ENCODE data around the gene MAP3K21. TPM values are rescaled to one million over a fixed set of nuclear protein-coding genes. Genes with fewer than 3 reads are reported as not detected.

The MAP3K21 gene
- total and polyA plus RNA-seq, 2 of the 8 experiments (the other 6 are each of a cell fraction or from before 2014, with no cell fraction given), result 21.2 to 21.8 TPM

DNA sequence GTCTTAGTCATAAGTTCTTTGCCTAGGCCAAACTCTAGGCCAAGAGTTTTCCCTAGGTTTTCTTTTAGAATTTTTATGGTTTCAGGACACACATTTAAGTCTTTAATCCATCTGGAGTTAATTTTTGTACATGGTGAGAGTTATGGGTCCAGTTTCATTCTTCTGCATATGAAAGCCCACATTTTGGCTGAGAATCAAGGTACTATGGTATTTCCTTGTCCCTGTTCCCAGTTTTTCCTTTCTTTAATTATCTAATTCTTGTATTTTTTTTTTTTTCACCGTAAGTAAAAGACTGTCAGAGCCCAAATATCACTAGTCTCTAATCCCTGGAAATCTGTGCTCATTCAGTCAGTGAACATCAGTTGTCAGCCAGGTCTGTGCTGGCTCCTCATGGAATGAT, 105.4 kb downstream of the MAP3K21 start:
- H3K4me1 ChIP-seq (replicated peaks in 1 of 4; ENCODE audit: control insufficient read depth in 3 of 4, insufficient read depth in 4 of 4, low read length in 3 of 4), result no peaks in the 10 kb centered on the region
- H2BK15ac ChIP-seq (ENCODE audit: low read length), result no peak overlapping the region
- FAIRE-seq (no peak), DNase-seq (ENCODE audit: low read depth in 1 of 2, low spot score in 2 of 2) (no peak)
- no peak overlapping the region for H3K4me3 ChIP-seq (ENCODE audit: extremely low read depth in 1 of 4, insufficient read depth in 2 of 4, low read depth in 3 of 4, low read length in 4 of 4)
- H4K91ac ChIP-seq (replicated peaks; ENCODE audit: insufficient read length, low read length), result no peak overlapping the region
- no peak overlapping the region for H2AK5ac ChIP-seq (ENCODE audit: low read depth, low read length)
- H4K20me1 ChIP-seq (replicated peaks in 1 of 2; ENCODE audit: control insufficient read depth in 1 of 2, insufficient read depth in 2 of 2, low read length in 2 of 2), result no peaks in the 10 kb centered on the region
- no peaks in the 10 kb centered on the region for H3K79me1 ChIP-seq (ENCODE audit: low read depth, low read length)
- H3K4ac ChIP-seq (replicated peaks; ENCODE audit: insufficient read length, low read depth, low read length), result no peak overlapping the region
- no peak overlapping the region for H2BK20ac ChIP-seq (ENCODE audit: low read length)
- H3K18ac ChIP-seq (ENCODE audit: extremely low read depth, low read length), result no peak overlapping the region
- no peaks in the 10 kb centered on the region for H3K23me2 ChIP-seq (ENCODE audit: low read depth, low read length)
- no peak overlapping the region for H3K27ac ChIP-seq (ENCODE audit: low read depth, low read length)
- no peak overlapping the region for H3K4me2 ChIP-seq (ENCODE audit: insufficient read depth in 1 of 2, low read depth in 2 of 2, low read length in 2 of 2)
- no peaks in the 10 kb centered on the region for H3K9me3 ChIP-seq (ENCODE audit: insufficient read depth in 2 of 2, low read depth in 1 of 2, low read length in 1 of 2)
- H2BK12ac ChIP-seq (ENCODE audit: low read depth, low read length), result no peak overlapping the region
- ChIA-PET CTCF (ENCODE audit: partially characterized antibody) (no interaction called here), POLR2A (ENCODE audit: partially characterized antibody) (interaction anchor here (1.3 kb wide), 1 partner anchor 66 kb away, joined by 3 read pairs; no protein-coding TSS in a partner anchor)
- H3K9ac ChIP-seq (replicated peaks in 1 of 4; ENCODE audit: extremely low read depth in 1 of 4, low read depth in 3 of 4, low read length in 3 of 4), result no peak overlapping the region
- no peak overlapping the region for H2BK120ac ChIP-seq (replicated peaks; ENCODE audit: low read depth, low read length)
- 78% methylated on average over 1 of the region's 1 CpG; no CpG with 5 or more reads in 1 of the 2 experiments for WGBS, 2 experiments (ENCODE audit: extremely low coverage in 1 of 2, insufficient coverage in 1 of 2, insufficient read length in 1 of 2, insufficient replicate concordance in 2 of 2, low coverage in 1 of 2, low lambda C conversion rate in 2 of 2, missing lambda C conversion rate in 1 of 2)
- H3K56ac ChIP-seq (replicated peaks; ENCODE audit: insufficient read length, low read depth, low read length), result no peak overlapping the region
- H3K27me3 ChIP-seq (replicated peaks in 1 of 4; ENCODE audit: control insufficient read depth in 3 of 4, extremely low read depth in 1 of 4, insufficient read depth in 3 of 4, low read length in 3 of 4), result no peaks in the 10 kb centered on the region
- no peak overlapping the region for H3K14ac ChIP-seq (ENCODE audit: insufficient read length)
- no peak for TF ChIP-seq NRF1 (IDR thresholded peaks at IDR 0.05; ENCODE audit: low read depth, low read length)
- TF ChIP-seq, protein P1, sequence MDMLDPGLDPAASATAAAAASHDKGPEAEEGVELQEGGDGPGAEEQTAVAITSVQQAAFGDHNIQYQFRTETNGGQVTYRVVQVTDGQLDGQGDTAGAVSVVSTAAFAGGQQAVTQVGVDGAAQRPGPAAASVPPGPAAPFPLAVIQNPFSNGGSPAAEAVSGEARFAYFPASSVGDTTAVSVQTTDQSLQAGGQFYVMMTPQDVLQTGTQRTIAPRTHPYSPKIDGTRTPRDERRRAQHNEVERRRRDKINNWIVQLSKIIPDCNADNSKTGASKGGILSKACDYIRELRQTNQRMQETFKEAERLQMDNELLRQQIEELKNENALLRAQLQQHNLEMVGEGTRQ (IDR thresholded peaks at IDR 0.05; ENCODE audit: low read length), result no peak
- no peak for TF ChIP-seq BCL11A (IDR thresholded peaks at IDR 0.05; ENCODE audit: low read depth in 2 of 2, low read length in 2 of 2)
- TF ChIP-seq GABPA (IDR thresholded peaks at IDR 0.05; ENCODE audit: borderline replicate concordance, insufficient read depth, low read length), result no peak
- no peak for TF ChIP-seq MAFK (IDR thresholded peaks at IDR 0.05; ENCODE audit: low read depth, low read length)
- TF ChIP-seq, protein P2, sequence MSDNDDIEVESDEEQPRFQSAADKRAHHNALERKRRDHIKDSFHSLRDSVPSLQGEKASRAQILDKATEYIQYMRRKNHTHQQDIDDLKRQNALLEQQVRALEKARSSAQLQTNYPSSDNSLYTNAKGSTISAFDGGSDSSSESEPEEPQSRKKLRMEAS (IDR thresholded peaks at IDR 0.05), result no peak
- TF ChIP-seq TCF12 (IDR thresholded peaks at IDR 0.05; ENCODE audit: low read depth, low read length), result no peak
- no peak overlapping the region for H3K23ac ChIP-seq (ENCODE audit: insufficient read length)
- no peaks in the 10 kb centered on the region for H3K79me2 ChIP-seq (ENCODE audit: control insufficient read depth in 1 of 2, insufficient read depth in 2 of 2, low read length in 2 of 2)
- H4K5ac ChIP-seq (ENCODE audit: insufficient read length, low read depth, low read length), result no peak overlapping the region
- H2BK5ac ChIP-seq (ENCODE audit: low read depth, low read length), result no peak overlapping the region
- no peak overlapping the region for H4K8ac ChIP-seq (ENCODE audit: extremely low read depth, insufficient read depth, low read length)
- H3K36me3 ChIP-seq (ENCODE audit: control insufficient read depth in 2 of 4, insufficient read depth in 4 of 4, low read length in 3 of 4), result no peaks in the 10 kb centered on the region
- H2AFZ ChIP-seq (ENCODE audit: low read length), result no peak overlapping the region

All from H1 (cell line).